Measurements from ENCODE around the gene SLC2A8. TPM values are rescaled to one million over a fixed set of nuclear protein-coding genes. Genes with fewer than 3 reads are reported as not detected.
A peak's percentile ranks its signal among the peaks of the same experiment; 100 is the strongest.

Gene SLC2A8
- total RNA-seq, 1 experiment from 2014 or later, result 55.7 TPM

- Histone ChIP-seq H3K4me3 (ENCODE audit: low read depth in 2 of 2, low read length in 2 of 2) (no peak overlapping the region), H3K27me3 (ENCODE audit: control insufficient read depth, insufficient read depth, low read length) (no peaks in the 10 kb centered on the region), H3K36me3 (ENCODE audit: control insufficient read depth, insufficient read depth, low read length) (no peaks in the 10 kb centered on the region; the same call in 1 of the 2 replicates), H3K27ac (ENCODE audit: low read length) (no peak overlapping the region), H3K9me3 (ENCODE audit: control insufficient read depth, insufficient read depth, low read depth, low read length) (no peaks in the 10 kb centered on the region), H3K4me1 (ENCODE audit: control insufficient read depth, insufficient read depth, low read length) (no peaks in the 10 kb centered on the region; the same call in 1 of the 2 replicates)
- intact Hi-C loops (cut with micrococcal nuclease; ENCODE audit: unreplicated experiment), result loop anchor here (5.0 kb wide), 1 partner anchor 136 kb away; no protein-coding TSS in a partner anchor
- TF ChIP-seq REST (IDR thresholded peaks at IDR 0.05; ENCODE audit: insufficient read depth in 1 of 2, low read depth in 2 of 2, low read length in 1 of 2), result no peak
- TF ChIP-seq SIN3A (IDR thresholded peaks at IDR 0.05; ENCODE audit: borderline replicate concordance, insufficient read depth, low read depth, low read length), result no peak
- peak; percentile 61 for TF ChIP-seq CTCF (IDR thresholded peaks at IDR 0.05)
- TF ChIP-seq POLR2AphosphoS5 (IDR thresholded peaks at IDR 0.05; ENCODE audit: low read depth, low read length), result no peak
- ATAC-seq (peak; percentile 85), DNase-seq (ENCODE audit: low read depth, low spot score) (peak; percentile 13)
- CTCF ChIA-PET, result no interaction called here
- in situ Hi-C loops (cut with HindIII; ENCODE audit: low pct_unique_long_range_greater_than_20kb, low sequenced_read_pairs), result no loop called here
- BruUV-seq (replicated peaks), result no TSS peak
- POLR2A ChIA-PET, result no interaction called here
These were observed 48.9 kb upstream of the SLC2A8 start for GRCh38 chr9:127347831-127348776.

- no peak for ATAC-seq
- CTCF ChIA-PET, result interaction anchor here (0.6 kb wide), 1 partner anchor 150 kb away, joined by 6 read pairs; no protein-coding TSS in a partner anchor
- DNase-seq (ENCODE audit: low read depth, low spot score), result no peak
- POLR2A ChIA-PET, result no interaction called here
- no peaks in the 10 kb centered on the region for H3K27me3 ChIP-seq (ENCODE audit: control insufficient read depth, insufficient read depth, low read length)
- H3K27ac ChIP-seq (ENCODE audit: low read length), result no peak overlapping the region
- no peaks in the 10 kb centered on the region for H3K9me3 ChIP-seq (ENCODE audit: control insufficient read depth, insufficient read depth, low read depth, low read length)
- no peaks in the 10 kb centered on the region; the same call in 1 of the 2 replicates for H3K36me3 ChIP-seq (ENCODE audit: control insufficient read depth, insufficient read depth, low read length)
- H3K4me1 ChIP-seq (ENCODE audit: control insufficient read depth, insufficient read depth, low read length), result no peaks in the 10 kb centered on the region
- no peak for TF ChIP-seq REST (IDR thresholded peaks at IDR 0.05; ENCODE audit: insufficient read depth in 1 of 2, low read depth in 2 of 2, low read length in 1 of 2)
- no peak for TF ChIP-seq CTCF (IDR thresholded peaks at IDR 0.05)
- no peak for TF ChIP-seq SIN3A (IDR thresholded peaks at IDR 0.05; ENCODE audit: borderline replicate concordance, insufficient read depth, low read depth, low read length)
- no peak for TF ChIP-seq TCF7L2 (IDR thresholded peaks at IDR 0.05; ENCODE audit: low read depth, low read length)
- no peak for TF ChIP-seq POLR2AphosphoS5 (IDR thresholded peaks at IDR 0.05; ENCODE audit: low read depth, low read length)
- BruUV-seq (replicated peaks), result no TSS peak
- in situ Hi-C loops (cut with HindIII; ENCODE audit: low pct_unique_long_range_greater_than_20kb, low sequenced_read_pairs), result no loop called here
- no peak overlapping the region for H3K4me3 ChIP-seq (ENCODE audit: low read depth in 2 of 2, low read length in 2 of 2)
- intact Hi-C loops (cut with micrococcal nuclease; ENCODE audit: unreplicated experiment), result loop anchor here (5.0 kb wide), 1 partner anchor 137 kb away; no protein-coding TSS in a partner anchor
These were observed 47.4 kb upstream of the SLC2A8 start for GRCh38 chr9:127349483-127350113.

Measured in Panc1 (cell line).